Osteocyte (in vitro differentiated cells): ENCODE data around the gene FITM1. TPM values are rescaled to one million over a fixed set of nuclear protein-coding genes. Genes with fewer than 3 reads are reported as not detected.
A peak's percentile ranks its signal among the peaks of the same experiment; 100 is the strongest.

Experiments
- DNase-seq: peaks from one replicate; pipeline ENCODE4 v3.0.0; 2021; ENCODE audit warnings: mixed read lengths; ENCODE audit not compliant: unreplicated experiment; ENCODE audit errors: extremely low spot score
- H3K27ac Mint-ChIP-seq: one replicate; pipeline ENCODE4 v1.8.0; 2021; ENCODE audit warnings: mild to moderate bottlenecking, mixed read lengths; ENCODE audit not compliant: unreplicated experiment
- H3K27me3 Mint-ChIP-seq: one replicate; pipeline ENCODE4 v1.8.0; 2021; ENCODE audit warnings: mixed read lengths; ENCODE audit not compliant: unreplicated experiment
- H3K36me3 Mint-ChIP-seq: one replicate; pipeline ENCODE4 v1.8.0; 2021; ENCODE audit warnings: mixed read lengths; ENCODE audit not compliant: unreplicated experiment
- H3K4me1 Mint-ChIP-seq: one replicate; pipeline ENCODE4 v1.8.0; 2021; ENCODE audit warnings: mixed read lengths; ENCODE audit not compliant: unreplicated experiment
- H3K4me3 Mint-ChIP-seq: one replicate; pipeline ENCODE4 v1.8.0; 2021; ENCODE audit warnings: mild to moderate bottlenecking, moderate library complexity, mixed read lengths; ENCODE audit not compliant: unreplicated experiment
- H3K9me3 Mint-ChIP-seq: one replicate; pipeline ENCODE4 v1.8.0; 2021; ENCODE audit warnings: mixed read lengths; ENCODE audit not compliant: unreplicated experiment
- total RNA-seq: library from RNA; stranded (reverse); gene quantifications from 2 replicates; pipeline ENCODE4 v1.2.1, GENCODE V29; 2021
- TF ChIP-seq, protein P1 (sequence below): fragments of 200-600 bp; sonication (generic); IDR thresholded peaks from 2 replicates; pipeline ENCODE4 v1.5.0; 2021; ENCODE audit warnings: antibody characterized with exemption, mild to moderate bottlenecking, moderate library complexity

Gene FITM1
- total RNA-seq, 1 donor from 2014 or later: 0.73 TPM

DNA sequence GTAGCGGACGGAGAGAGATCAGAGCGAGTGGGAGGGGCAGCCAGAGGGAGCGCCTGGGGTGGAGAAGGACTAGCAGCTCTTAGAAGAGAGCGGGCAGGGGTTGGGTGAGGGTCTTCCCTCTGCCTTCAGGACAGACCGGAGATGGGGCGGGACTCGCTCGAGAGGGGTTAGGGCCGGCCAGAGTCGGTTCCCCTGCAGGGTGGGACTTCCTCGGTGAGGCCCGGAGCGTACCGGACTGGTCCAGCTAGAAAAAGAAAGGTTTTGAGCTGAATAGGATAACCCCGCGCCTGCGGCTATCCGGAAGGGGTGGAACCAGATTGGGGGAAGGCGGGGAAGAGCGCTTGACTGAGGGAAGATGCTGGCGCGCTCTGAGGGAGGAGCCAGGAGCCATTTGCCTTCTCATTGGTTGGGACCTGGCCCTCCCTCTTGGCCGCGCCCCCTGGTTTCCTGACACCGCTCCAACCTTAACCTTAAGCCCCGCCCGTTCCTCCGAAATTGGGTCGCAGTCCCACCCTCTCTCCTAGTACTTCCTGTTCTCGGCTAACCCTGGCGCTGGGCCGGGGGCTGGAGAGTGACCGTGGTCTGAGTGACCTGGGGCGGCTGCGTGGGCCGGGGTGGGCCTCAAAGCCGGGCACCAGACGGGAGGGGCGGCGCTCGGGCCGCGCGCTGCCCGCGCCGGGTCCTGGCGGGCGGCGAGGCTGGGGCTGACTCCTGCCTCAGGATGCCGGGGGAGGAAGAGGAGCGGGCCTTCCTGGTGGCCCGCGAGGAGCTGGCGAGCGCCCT lies 16.7 kb downstream of the FITM1 start, which contains the start of gene RNF31:
TSS of gene RNF31 (plus strand) at position 521 of the 783 bp plus-strand sequence. CDS start at position 722, 201 bp downstream.
- DNase-seq: peak; percentile 98
- H3K4me3 Mint-ChIP-seq: peak within 1 kb of the TSS; percentile 99
- no peaks in the 10 kb centered on the region for H3K9me3 Mint-ChIP-seq
- H3K27ac Mint-ChIP-seq: peak within 1 kb of the TSS; percentile 99
- H3K27me3 Mint-ChIP-seq: no peaks in the 10 kb centered on the region
- peaks cover 21% of the 10 kb centered on the region for H3K36me3 Mint-ChIP-seq
- H3K4me1 Mint-ChIP-seq: peaks cover 27% of the 10 kb centered on the region
- TF ChIP-seq, protein P1, sequence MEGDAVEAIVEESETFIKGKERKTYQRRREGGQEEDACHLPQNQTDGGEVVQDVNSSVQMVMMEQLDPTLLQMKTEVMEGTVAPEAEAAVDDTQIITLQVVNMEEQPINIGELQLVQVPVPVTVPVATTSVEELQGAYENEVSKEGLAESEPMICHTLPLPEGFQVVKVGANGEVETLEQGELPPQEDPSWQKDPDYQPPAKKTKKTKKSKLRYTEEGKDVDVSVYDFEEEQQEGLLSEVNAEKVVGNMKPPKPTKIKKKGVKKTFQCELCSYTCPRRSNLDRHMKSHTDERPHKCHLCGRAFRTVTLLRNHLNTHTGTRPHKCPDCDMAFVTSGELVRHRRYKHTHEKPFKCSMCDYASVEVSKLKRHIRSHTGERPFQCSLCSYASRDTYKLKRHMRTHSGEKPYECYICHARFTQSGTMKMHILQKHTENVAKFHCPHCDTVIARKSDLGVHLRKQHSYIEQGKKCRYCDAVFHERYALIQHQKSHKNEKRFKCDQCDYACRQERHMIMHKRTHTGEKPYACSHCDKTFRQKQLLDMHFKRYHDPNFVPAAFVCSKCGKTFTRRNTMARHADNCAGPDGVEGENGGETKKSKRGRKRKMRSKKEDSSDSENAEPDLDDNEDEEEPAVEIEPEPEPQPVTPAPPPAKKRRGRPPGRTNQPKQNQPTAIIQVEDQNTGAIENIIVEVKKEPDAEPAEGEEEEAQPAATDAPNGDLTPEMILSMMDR: no peak

DNA sequence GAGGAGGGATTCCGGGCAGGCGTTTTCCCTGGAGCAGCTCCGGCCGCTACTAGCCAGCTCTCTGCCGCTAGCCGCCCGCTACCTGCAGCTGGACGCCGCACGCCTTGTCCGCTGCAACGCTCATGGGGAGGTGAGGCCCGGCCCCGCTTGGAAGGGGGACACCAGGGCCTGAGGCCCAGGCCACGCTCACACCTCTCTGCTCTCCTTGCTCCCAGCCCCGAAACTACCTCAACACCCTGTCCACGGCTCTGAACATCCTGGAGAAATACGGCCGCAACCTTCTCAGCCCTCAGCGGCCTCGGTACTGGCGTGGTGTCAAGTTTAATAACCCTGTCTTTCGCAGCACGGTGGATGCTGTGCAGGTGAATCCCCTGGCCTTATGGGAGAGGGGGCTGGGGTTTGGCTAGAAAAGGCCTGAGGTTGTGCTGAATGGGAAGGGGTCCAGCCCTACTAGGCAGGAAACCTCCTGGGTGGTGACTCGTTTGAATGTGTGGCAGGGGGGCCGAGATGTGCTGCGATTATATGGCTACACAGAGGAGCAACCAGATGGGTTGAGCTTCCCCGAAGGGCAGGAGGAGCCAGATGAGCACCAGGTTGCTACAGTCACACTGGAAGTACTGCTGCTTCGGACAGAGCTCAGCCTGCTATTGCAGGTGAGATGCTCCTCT lies 17.4 kb downstream of the FITM1 start:
- H3K27me3 Mint-ChIP-seq: no peaks in the 10 kb centered on the region
- no peaks in the 10 kb centered on the region for H3K9me3 Mint-ChIP-seq
- peaks cover 24% of the 10 kb centered on the region for H3K4me1 Mint-ChIP-seq
- TF ChIP-seq, protein P1: no peak
- DNase-seq: no peak
- peak overlapping the region; percentile 99 for H3K4me3 Mint-ChIP-seq
- no peak overlapping the region for H3K27ac Mint-ChIP-seq
- peaks cover 21% of the 10 kb centered on the region for H3K36me3 Mint-ChIP-seq

DNA sequence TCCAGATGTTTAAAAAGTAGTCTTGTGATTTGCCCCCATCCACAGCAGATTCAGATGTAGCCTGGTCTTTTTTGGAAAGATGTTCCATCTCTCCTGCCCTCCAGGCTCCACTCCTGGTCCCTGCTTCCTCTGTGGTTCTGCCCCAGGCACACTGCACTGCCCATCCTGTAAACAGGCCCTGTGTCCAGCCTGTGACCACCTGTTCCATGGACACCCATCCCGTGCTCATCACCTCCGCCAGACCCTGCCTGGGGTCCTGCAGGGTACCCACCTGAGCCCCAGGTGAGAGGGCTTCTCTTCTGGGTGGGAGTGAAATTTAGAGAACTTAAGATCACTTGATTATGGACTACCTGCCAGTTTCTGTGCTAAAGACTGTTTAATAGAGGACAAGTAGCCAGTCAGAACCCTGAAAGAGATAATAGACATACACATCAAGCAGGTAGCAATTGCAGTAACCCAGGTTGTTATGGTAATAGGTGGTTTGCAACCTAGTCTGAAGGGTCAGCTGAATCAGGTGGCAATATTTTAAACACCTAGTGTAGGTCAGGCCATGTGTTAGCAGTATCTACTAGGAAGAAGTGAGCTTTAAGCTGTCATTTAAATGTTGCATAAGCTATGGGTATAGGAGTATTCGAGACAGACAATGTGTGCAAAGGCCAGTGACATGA lies 19.0 kb downstream of the FITM1 start:
- H3K9me3 Mint-ChIP-seq: no peaks in the 10 kb centered on the region
- H3K4me1 Mint-ChIP-seq: peaks cover 24% of the 10 kb centered on the region
- TF ChIP-seq, protein P1: no peak
- DNase-seq: no peak
- peak overlapping the region; percentile 44 for H3K4me3 Mint-ChIP-seq
- no peak overlapping the region for H3K27ac Mint-ChIP-seq
- H3K27me3 Mint-ChIP-seq: no peaks in the 10 kb centered on the region
- peaks cover 20% of the 10 kb centered on the region for H3K36me3 Mint-ChIP-seq

DNA sequence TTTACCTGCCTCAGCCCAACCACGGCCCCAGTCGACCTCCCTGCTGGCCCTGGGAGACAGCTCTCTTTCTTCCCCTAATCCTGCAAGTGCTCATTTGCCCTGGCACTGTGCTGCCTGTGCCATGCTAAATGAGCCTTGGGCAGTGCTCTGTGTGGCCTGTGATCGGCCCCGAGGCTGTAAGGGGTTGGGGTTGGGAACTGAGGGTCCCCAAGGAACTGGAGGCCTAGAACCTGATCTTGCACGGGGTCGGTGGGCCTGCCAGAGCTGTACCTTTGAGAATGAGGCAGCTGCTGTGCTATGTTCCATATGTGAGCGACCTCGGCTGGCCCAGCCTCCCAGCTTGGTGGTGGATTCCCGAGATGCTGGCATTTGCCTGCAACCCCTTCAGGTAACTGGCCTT lies 19.6 kb downstream of the FITM1 start:
- no peak for DNase-seq
- Mint-ChIP-seq H3K27me3 (no peaks in the 10 kb centered on the region), H3K9me3 (no peaks in the 10 kb centered on the region), H3K4me1 (peaks cover 24% of the 10 kb centered on the region), H3K4me3 (no peak overlapping the region), H3K27ac (no peak overlapping the region), H3K36me3 (peaks cover 23% of the 10 kb centered on the region)
- TF ChIP-seq, protein P1: no peak

DNA sequence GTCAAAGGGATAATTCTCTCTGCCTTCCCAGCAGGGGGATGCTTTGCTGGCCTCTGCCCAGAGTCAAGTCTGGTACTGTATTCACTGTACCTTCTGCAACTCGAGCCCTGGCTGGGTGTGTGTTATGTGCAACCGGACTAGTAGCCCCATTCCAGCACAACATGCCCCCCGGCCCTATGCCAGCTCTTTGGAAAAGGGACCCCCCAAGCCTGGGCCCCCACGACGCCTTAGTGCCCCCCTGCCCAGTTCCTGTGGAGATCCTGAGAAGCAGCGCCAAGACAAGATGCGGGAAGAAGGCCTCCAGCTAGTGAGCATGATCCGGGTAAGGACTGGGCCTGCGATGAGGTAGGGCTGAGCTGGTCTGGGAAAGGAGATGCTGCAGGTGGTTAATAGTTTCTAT lies 20.1 kb downstream of the FITM1 start:
- TF ChIP-seq, protein P1: no peak
- H3K27me3 Mint-ChIP-seq: no peaks in the 10 kb centered on the region
- H3K4me1 Mint-ChIP-seq: peaks cover 21% of the 10 kb centered on the region
- no peaks in the 10 kb centered on the region for H3K9me3 Mint-ChIP-seq
- no peak for DNase-seq
- H3K4me3 Mint-ChIP-seq: peak overlapping the region; percentile 35
- no peak overlapping the region for H3K27ac Mint-ChIP-seq
- peaks cover 26% of the 10 kb centered on the region for H3K36me3 Mint-ChIP-seq
